NCI-H1092 (cell line): ENCODE measurements around the gene CYP4A22.
"Not testable (repeated sequence)": the region's sequence is repeated elsewhere in the genome, so short reads cannot be mapped to it uniquely, and the experiment has no call there.

Source experiments
- DNase-seq: peaks from one replicate; lab custom pipeline; 2025; lab: John Stamatoyannopoulos, UW

Gene CYP4A22

DNA sequence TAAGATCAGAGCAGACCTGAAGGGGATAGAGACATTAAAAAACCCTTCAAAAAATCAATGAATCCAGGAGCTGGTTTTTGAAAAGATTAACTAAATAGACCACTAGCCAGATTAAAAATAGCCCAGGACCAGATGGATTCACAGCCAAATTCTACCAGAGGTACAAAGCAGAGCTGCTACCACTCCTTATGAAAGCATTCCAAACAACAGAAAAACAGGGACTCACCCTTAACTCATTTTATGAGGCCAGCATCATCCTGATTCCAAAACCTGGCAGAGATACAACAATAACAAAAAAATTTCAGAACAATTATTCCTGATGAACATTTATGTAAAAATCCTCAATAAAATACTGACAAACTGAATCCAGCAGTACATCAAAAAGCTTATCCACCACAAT is 19.2 kb downstream of the CYP4A22 start:
- DNase-seq: not testable (repeated sequence)

DNA sequence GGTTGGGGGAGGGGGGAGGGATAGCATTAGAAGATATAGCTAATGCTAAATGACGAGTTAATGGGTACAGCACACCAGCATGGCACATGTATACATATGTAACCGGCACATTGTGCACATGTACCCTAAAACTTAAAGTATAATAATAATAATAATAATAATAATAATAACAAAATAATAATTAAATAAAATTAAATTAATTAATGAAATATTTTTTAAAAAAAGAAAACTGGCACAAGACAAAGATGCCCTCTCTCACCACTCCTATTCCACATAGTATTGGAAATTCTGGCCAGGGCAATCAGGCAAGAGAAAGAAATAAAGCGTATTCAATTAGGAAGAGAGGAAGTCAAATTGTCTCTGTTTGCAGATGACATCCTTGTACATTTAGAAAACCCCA is 20.7 kb downstream of the CYP4A22 start:
- not testable (repeated sequence) for DNase-seq

DNA sequence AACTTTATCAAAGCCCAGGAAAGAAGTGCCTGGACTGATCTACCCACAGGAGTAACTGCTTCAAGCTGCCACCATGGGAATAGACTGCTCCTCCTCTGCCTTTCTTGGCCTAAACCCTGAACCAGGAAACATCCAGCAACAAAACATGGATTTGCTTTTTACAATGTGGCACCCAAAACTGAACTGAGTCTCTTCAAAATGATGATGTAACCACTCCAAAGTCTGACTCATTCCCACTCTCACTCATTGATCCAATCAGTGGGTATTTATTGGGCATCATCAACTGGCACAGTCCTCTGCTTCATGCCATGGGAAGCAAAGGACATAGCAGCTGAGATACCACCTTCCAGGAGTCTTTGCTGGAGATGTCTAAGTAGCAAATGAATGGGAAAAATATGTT is 23.5 kb downstream of the CYP4A22 start:
- no peak for DNase-seq

DNA sequence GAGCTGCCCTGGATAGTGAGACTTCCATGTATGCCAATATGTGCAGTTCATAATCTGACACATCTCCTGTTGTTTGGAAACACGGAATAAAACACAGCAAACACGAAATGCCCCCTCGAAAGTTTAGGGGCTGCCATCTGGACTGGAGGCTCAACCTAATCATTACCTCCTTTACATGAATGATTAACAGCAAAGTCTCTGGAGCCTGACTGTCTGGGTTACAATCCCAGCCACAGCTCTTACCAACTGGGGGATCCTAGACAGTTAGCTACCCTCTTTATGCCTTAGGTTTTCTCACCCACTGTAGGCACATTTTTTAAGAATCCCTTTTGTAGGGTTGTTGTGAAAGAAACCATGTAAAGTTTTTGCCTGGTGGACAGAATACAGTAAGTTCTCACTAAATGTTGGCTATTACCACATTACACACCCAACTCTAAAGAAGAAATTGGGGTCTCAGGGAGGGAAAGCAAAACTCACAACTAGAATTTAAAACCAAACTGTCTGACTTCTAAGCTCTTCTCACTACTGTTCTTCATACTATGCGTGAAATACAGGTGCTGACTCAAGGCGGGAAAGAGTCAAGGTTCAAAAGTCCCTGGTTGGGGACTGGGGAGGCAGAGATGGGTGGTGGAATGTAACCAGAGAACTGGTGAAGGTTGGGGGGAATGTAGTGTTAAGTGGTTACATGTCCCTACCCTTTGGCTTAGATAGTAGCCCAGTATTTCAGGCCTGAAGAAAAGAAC is 24.2 kb downstream of the CYP4A22 start:
- no peak for DNase-seq

DNA sequence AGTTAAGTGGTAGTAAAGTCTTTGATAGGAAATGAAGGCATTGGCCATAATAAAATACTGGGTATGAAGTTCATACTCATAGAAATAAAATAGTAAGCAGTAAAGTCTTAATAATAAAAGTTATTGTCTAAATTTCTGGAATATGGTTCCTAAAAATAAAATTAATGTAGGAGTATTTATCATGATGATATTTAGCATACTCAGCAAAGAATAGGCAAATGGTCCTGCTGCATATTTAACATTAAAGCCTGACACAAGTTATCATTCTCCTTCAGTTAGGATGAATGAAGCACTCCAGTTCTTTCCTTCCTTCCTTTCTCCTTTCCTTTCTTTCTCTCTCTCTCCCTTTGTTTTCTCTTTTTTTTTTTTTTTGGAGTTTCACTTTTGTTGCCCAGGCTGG is 27.3 kb downstream of the CYP4A22 start:
- no peak for DNase-seq

DNA sequence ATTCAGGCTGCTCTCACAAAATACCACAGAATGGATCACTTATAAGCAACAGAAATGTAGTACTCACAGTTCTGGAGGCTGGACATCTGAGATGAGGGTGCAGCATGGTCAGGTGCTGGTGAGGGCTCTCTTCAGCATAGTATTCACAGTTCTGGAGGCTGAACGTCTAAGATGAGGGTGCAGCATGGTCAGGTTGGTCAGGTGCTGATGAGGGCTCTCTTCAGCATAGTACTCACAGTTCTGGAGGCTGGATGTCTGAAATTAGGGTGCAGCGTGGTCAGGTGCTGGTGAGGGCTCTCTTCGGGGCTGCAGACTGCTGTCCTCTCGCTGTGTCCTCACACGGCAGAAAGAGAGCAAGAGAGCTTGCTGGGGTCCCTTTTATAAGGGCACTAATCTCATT is 35.5 kb downstream of the CYP4A22 start:
- no peak for DNase-seq

DNA sequence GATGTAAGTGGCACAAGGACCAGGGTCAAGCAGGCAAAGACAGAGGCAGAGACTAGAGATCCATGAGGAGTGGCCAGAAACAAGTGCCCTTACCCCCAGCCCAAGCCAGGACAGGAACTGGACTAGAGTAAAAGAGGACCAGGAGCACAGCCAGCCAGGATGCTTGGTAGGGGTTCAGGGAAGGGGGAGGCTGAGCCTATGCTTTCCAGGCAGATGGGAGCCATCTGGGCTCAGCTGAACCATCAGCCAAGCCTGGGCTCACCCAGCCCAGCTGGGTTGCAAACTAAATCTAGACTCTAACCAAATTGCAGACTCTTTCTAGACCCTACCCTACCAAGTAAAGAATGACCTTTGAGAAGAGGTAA is 37.4 kb downstream of the CYP4A22 start:
- no peak for DNase-seq

DNA sequence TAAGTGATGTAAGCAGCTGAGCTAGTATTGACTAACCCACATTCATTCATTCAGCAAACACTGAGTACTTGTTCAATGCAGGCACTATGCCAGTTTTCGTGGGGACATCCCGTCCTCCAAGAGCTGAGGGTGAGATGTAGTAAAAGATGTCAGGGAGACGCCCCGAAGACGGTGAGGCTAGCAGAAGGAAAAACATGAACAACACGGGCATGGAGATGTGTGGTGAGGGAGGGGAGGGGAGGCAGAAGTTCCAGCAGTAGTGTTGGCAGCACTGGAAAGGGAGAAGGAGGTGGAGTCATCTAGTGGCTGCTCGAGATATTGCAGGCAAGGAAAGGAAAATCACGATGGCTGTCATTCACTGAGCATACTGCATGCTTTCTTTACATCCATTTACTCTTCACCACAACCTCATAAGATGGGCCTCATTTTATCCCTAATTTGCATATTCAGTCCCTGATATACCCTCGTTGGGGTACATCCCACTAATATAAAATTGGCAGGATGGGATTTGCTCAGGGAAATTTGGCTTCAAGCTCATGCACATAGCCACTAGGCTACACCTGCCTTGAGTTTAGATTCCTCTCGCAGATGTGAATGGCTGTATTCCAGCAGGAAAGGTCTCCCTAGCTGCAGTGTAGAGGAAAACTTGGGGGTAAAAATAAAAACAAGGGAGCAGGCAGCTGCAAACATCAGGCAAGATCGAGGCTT is 38.1 kb downstream of the CYP4A22 start:
- no peak for DNase-seq

DNA sequence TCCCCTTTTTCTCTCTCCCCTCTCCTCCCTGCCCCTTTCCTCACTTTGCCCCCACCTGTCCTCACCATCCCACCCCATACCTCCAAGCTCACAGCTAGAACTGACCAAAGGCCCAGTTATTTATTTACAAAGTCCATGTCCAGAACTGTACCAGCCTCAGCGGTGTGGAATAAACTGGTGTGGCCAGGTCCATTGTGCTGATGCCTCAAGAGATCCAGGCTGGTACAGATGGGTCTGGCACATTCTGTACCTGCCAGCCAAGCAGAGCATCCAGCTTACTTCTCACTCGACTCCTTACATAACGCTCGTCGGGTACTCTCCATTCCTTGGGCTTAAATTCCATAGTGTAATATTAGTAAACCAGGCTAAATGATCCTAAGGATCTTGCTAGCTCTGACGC is 40.8 kb downstream of the CYP4A22 start:
- no peak for DNase-seq

DNA sequence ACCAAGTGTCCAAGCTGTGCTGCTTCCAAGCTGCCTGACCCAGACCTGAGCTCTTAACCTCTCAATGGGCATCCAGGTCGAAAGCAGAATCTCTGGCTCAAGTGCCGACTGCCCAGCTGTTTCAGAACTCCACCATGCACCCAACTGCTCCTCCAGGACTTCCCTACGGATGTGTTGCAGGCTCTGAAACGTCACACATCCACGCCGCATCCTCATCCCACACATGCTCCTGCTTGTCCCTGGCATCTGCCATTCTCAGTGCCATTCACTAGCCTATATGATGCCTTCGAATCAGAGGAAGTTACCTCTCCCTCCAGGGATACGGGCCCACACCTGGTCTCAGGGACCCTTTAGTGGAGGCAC is 41.4 kb downstream of the CYP4A22 start:
- DNase-seq: no peak

DNA sequence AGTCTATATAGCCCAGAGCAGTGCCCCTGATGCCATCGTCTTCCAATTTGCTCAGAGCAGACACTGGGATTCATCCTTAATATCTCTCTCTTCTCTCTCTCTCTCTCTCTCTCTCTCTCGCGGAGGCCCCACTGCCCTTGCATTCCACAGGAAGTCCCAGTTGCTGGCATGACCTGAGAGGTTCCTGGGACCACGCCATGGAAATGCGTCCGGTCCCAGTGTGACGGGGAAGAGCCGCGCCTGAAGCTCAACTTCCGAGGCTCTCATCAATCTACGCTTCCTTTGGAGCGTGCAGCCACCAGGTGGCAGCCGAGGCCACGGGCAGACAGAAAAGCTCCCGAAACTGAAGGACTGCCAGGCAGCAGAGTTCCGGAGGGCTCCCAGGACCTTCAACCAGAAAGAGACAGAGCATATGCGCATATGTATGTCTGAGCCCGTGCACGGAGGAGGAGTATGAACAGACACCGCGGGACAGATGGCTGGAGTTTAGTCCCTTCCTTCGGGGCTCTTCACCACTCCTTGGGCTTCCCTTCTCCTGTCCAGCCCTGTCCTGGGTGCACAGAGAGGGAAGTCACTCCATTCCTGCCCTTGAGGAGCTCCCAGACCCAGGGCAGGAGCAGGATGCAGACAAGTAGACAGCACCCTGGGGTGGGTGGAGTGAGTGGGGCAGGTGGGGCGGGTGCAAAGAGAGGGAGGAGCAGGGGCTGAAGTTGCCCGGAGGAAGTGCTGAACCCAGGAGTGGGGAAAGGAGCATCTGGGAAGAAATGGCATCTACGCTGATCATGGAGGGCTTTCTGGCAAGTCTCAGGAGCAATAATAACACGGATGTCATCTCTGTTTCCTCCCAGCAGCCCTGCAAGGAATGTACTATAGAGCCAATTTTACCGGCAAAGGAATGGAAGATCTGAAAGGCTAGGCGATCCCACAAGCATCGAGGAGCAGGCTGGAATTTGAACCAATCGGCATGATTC is 42.1 kb downstream of the CYP4A22 start:
- peak; percentile 63 for DNase-seq

DNA sequence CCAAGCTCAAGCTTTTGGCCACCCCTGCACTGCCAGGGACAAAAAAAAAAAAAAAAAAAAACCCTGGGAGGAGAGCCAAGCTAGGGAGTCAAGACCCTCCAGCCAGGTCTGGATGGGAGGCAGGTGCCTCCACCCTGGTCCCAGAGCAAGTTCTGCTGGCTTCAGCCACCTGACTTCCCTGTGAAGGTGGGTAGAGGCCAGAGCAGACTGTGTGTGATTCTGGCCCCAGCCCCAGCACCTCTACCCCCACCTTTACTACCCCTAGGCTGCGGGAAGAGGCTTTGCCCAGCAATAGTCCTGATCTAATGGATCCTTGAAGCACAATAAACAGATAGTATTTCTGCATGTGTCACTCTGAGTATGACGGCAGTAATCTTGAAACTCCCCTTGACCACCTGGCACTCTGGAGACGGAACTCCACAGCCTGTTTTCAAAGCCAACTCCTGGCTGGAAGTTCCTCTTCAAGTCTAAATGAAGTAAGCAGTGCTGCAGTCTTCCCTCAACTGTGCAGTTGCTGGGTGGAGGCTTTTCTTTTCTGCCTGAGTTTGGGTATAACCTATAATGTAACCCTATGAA is 42.8 kb downstream of the CYP4A22 start:
- DNase-seq: no peak

DNA sequence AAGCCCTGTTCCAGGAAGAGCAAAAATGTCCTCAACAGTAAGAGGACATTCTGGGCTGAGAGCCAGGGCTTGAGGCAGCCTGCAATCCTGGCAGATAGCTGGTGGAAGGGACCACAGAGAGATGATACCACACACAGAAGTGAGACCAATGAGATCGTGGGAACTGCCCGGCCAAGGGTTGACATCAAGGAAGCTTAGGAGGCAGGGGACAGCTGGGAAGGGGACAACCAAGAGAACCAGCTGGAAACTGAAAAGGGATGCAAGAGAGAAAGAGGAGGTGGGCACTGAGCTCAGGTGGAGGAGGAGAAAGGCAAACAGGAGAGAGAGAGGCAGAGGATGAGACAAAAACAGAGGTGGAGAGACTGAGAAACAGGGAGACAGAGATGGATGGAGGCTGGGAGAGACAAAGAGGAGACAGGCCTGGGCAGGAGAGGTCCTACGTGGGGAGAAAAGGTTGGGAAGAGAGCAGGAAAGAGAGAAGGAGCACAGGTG is 43.4 kb downstream of the CYP4A22 start:
- DNase-seq: no peak

DNA sequence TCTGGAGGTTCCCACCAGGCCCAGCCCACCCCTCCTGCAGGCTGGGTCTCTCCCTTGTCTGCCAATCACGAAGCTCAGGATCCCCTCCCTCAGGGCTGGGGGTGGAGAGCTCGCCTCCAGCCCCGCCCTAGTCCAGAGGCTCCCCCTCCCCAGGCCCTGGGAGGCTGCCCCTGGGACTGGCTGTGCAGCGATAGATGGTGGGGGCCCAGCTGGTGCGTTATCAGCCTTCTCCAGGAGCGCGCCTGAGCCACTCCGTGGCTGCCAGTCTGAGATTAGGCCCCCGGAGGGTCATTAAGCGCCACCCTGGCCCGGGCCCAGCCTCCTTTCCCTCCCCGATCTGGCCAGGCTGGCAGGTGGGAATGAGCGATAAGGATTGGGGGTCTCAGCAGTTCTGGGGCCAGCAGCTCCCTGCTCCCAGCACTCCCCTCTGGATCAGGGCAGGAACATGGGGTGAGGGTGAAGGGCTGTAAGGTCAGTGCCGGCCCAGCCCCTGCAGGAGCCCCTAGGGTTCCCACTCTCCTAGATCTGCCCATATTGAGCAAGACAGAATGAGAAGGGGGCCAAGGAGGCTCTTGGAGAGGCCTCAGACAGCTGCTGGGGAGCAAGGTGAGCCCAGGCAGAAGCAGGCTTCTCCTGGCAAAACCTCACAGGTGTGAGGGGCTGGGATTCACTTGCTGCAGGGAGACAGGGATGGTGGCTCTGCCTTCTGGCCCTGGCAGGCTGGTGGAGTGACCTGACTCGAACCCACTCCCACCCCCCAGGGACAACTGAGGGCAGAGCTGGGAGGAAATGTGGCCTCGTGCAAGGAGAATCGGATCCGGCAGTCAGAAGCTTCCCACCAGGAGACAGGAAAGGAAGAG is 44.1 kb downstream of the CYP4A22 start:
- DNase-seq: no peak

DNA sequence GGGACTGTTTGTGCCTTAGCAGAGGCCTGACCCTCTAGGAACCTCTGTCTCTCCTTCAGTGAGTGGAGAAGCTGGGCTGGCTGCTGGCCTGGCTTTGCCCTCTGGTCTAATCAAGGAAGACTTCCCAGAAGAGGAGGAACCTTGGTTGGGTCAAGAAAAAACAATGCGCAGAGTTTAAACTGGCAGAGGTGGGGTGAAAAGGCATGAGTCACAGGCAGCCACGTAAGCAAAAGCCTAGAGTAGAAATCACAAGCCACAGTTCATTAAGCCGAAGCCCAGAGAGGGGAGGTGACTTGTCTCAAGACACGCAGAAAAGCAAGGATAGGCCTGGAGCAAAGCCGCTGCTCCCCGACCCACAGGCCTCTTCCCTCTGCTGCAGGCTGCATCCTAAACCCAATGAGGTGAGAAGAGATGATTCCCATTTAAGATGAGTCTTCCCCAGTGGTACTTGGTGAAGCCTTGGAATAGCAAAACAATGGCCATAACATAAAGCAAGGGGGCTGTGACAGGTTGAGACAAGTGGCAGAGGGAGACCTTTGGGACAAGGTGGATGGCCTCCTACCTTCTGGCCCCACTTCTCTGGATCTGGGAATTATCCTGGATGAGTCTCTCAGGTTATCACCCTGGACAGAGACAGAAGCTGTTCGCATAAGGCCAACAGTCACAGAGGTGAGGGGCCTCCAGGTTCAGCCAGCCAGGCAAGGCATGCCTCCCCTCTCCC is 44.9 kb downstream of the CYP4A22 start:
- DNase-seq: no peak

DNA sequence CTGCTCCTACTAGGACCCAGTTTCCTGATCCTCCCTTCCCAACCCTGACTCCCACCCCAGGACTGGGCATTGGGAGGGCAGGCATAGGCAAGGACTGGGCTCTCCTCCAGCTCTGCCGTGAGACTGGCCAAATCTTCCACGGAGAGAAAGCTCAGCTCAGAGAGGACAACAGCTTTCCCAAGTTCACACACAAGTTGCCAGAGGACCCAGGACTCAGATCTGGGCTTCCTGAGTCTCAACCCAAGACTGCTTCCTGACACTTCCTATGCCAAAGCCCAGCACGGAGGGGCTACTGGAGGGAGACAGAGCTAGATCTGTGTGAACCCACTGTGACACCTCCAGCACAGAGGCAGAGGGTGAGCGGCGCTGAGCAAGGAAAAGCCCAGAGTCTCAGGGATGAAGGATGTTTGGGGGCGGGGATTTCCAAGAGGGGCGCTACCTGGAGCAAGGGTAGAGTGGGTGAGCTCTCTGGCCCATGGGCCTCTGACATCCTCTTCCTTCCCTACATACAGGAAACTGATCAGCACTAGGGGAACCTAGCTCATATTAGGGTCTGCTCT is 45.5 kb downstream of the CYP4A22 start:
- no peak for DNase-seq

DNA sequence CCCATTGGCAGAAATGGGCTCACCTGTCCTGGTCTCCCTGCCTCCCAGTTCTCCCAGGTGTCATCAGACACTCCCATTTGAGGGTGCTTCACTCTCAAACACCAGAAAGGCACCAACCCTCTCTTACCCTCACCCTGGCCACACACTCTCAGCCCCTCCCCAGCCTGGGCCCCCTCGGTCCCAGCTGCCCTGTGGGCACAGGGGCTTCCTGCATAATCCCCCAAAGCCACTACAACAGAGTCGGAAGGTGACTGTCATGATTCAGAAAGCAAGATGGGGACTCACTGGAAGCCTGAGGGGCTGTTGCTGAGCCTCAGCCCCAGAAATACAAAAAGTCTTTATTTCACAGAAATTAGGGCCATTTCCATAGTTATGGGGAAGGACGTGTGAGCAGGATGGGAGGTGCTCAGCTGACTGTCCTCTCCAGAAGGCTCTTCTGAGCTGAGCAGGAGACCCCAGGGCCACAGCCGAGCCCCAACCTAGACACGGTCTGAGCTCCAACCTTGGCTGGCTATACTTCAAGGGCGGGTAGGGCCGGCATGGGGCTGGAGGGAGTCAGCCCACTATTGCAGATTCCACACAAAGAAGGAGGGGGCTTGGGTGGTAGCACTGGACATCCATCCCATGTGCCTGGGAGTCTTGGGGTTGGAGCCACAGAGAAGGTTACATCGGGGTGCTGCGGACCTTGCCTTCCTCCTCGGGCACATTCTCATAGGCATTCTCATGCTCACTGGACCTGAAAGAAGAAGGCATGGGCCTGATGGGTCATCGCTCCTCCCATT is 46.3 kb downstream of the CYP4A22 start:
- no peak for DNase-seq

DNA sequence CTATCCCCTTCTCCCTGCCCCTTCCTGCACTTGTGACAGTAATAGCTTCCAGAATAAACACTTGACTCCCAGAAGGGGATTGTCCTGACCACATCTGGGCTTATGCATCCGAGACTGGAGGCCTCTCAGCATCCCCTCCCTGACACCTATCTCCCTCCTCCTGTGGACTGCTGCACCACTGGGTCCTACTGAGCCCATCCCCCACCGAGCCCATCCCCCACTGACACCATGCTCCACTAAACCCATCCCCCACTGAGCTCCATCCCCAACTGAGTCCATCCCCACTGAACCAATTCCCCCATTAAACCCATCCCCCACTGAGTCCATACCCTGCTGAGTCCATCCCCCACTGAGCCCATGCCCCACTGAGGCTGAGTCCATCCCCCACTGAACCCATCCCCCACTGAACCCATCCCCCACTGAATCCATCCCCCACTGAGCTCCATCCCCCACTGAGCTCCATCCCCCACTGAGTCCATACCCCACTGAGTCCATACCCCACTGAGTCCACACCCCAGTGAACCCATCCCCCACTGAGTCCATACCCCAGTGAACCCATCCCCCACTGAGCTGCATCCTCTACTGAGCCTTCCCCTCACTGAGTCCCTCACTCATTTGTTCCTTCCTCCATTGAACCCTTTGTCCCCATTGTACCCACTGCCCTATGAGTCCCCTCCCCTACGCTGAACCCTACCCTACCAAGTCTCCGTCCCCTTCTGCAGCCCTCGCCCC is 47.0 kb downstream of the CYP4A22 start:
- DNase-seq: no peak
